ENCODE measurements around the gene CASP2.

Gene CASP2

DNA sequence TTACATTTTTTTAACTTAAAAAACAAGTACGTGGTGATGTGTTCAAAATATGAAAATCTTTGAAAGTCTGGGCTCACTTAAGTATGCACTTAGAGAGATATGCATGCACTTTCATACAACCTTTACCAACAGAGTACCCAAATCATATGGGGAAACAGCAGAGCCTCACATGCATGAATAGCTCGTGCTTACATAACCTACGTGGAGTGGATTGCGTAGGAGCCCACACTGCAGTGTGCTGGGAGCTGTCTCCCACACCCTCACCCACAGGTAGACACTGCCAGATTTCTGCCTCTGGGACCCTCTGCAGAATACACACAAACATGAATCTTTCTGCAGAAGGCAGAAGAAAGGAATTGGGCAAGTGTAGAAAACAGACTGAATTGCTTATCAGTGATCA lies 28.3 kb downstream of the CASP2 start:
- TF ChIP-seq, protein P1, sequence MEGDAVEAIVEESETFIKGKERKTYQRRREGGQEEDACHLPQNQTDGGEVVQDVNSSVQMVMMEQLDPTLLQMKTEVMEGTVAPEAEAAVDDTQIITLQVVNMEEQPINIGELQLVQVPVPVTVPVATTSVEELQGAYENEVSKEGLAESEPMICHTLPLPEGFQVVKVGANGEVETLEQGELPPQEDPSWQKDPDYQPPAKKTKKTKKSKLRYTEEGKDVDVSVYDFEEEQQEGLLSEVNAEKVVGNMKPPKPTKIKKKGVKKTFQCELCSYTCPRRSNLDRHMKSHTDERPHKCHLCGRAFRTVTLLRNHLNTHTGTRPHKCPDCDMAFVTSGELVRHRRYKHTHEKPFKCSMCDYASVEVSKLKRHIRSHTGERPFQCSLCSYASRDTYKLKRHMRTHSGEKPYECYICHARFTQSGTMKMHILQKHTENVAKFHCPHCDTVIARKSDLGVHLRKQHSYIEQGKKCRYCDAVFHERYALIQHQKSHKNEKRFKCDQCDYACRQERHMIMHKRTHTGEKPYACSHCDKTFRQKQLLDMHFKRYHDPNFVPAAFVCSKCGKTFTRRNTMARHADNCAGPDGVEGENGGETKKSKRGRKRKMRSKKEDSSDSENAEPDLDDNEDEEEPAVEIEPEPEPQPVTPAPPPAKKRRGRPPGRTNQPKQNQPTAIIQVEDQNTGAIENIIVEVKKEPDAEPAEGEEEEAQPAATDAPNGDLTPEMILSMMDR (IDR thresholded peaks at IDR 0.05) = no peak

DNA sequence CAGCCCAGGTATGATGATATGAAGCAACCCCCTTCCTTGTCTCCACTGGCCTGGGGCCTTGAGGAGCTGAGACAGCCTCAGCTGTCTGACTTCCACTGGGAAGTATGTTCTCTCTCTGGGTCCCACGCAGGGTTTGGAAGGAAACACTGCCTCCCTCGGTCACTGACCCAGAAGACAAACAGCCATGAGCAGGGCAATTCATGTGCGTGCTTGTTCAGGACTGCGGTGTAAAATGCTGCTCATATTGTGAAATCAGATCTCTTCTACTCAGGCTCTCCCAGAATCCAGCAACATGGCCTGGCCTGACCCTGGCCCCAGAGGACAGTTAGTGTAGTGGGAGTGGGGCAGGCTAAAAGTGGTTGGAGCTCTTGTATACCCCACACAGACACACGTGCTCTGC lies 30.5 kb downstream of the CASP2 start:
- TF ChIP-seq, protein P1 (IDR thresholded peaks at IDR 0.05) = no peak

DNA sequence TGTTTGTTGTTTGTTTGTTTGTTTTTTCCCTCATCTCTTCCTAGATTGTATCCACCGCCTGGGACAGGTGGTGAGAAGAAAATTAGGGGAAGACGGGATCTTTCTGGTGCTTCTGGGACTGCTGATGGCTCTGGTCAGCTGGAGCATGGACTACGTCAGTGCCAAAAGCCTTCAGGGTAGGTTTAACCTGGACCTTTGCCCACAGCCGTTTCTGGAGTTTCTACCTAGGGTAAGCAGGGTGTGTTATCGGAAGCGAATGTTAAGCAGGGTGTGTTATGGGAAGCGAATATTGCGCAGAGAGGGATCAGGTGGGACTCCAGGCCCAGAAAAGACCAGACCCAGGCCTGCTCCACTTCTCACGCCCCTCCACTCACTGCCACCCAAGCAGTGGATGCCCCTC lies 32.5 kb downstream of the CASP2 start:
- TF ChIP-seq, protein P1 (IDR thresholded peaks at IDR 0.05) = no peak

DNA sequence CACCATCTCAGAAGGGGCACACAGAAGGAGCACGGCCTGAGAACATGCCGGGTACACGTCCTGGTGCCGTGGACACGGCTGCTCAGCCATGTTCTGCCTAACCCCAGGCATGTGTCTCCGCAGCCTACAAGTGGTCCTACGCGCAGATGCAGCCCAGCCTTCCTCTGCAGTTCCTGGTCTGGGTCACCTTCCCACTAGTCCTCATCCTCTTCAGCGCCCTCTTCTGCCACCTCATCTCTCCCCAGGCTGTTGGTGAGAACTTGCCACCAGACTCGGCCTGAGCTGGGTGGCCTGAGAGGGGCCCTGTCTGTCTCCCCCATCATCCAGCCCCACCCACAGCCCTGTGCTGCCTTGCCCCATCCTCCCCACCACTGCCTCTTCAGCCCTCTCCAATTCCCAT lies 33.1 kb downstream of the CASP2 start:
- TF ChIP-seq, protein P1 (IDR thresholded peaks at IDR 0.05) = no peak

DNA sequence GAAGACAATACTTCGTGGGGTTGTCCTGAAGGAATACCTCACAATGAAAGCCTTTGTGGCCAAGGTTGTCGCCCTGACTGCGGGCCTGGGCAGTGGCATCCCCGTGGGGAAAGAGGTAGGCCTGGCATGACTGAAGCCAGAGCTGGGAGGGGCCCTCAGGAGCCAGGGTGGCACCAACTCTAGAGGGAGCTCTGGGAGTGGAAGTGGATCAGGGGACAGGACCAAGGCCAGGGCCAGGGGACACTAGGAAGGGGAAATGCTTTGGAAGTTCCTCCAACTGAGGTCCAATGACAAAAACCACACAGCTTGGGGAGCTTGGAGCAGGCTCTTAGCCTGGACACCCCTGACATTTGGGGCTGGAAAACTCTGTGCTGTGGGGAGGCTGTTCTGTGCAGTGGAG lies 33.6 kb downstream of the CASP2 start:
- TF ChIP-seq, protein P1 (IDR thresholded peaks at IDR 0.05) = no peak; the same call in 1 of the 2 replicates

DNA sequence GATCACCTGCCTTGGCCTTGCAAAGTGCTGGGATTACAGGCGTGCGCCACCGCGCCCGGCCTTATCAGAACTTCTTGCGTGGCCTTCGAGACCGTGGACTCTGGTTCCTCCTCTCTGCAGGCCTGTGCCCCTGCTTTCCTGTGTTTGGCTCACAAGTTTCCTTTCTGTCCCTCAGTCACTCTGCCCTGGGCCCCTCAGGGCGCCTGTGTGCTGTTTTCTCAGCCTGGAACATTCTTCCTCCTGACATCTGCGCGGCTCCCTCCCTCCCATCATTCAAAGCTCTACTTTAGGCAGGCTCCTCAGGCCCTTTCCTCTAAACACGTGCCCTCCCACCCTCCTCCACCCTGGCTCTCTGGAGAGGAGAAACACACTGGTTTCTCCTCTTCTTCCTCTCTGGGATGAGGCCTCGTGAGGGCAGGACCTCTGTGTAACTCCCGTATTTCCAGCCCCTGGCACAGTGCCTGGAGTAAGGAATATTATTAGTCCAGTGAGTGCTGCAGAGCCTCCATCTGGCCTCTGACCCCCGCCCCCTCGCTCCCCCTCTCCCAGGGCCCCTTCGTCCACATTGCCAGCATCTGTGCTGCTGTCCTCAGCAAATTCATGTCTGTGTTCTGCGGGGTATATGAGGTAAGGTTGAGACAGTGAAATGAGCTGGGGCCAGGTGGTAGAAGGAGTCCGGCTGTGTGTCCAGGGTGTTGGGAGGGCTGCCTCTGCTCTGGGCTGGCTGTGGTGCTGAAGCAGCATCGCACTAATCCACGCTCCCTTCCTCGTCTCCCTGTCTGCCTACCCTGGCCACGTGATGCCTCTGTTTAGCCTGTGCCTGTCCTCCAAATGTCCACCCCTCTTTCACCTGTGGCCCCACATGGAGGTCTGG lies 34.8 kb downstream of the CASP2 start:
- TF ChIP-seq, protein P1 (IDR thresholded peaks at IDR 0.05) = no peak

DNA sequence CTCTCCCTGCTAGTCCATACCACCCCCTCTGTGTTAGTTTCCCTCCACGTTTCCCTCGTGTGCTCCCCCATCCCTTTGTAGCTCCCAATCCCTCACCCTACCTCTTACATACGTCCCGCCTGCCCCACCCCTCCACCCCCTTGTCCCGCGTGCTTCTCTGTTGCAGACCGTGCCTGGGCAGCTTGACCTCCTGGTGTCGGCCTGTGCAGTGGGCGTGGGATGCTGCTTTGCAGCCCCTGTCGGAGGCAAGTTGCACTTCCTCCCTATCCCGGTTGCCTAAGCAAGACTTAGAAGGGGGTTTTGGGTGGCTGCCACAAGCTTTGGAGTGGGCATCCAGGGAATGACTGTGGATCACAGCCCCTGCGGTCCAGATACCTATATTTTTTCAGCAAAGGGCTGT lies 35.5 kb downstream of the CASP2 start:
- TF ChIP-seq, protein P1 (IDR thresholded peaks at IDR 0.05) = no peak
